ENCODE data around the gene PCDHGA12.

GRCh38 chr5:141440341-141440740 lies 10.0 kb downstream of the PCDHGA12 start:
- no peak for TF ChIP-seq CTCF (IDR thresholded peaks at IDR 0.05)
- TF ChIP-seq POLR2A (IDR thresholded peaks at IDR 0.05), result no peak

Data from adrenal gland (tissue), 5 donors.